Measurements from ENCODE around the gene CHKA. TPM values are rescaled to one million over a fixed set of nuclear protein-coding genes. Genes with fewer than 3 reads are reported as not detected.

Gene CHKA
- total and polyA plus RNA-seq, 2 donors (not counting 3 experiments of a cell fraction or from before 2014, with no cell fraction given) = 21.4 to 25.1 TPM

DNA sequence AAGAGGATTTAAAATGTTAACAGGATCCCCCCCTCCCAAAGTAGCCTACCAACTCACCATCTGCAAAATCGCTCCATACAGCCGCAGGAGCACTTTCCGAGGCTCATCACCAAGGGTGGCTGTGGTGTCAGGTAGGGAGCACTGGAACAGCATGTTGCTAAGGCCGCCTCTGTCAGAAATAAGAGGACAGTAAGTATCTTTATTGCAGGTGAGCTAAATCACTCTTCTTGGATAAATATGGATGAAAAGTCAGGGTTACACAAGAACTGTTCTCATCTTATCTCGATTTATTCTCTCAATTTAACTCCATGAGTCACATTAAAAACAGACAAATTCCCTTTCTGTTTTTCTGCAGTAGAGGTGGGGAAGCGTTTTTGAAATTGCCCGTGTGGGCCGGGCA is 24.2 kb downstream of the CHKA start:
- H3K4me2 ChIP-seq (ENCODE audit: insufficient read depth, low read length) = no peak overlapping the region
- H3K36me3 ChIP-seq (ENCODE audit: control insufficient read depth in 2 of 2, extremely low read depth in 1 of 2, insufficient read depth in 2 of 2, low read length in 2 of 2) = no peaks in the 10 kb centered on the region
- BruUV-seq (replicated peaks) = no TSS peak
- no peak overlapping the region for H3K4me3 ChIP-seq (replicated peaks in 1 of 3; ENCODE audit: insufficient read depth in 1 of 3, low read depth in 1 of 3, low read length in 3 of 3)
- intact Hi-C loops (cut with micrococcal nuclease) (no loop called here), dilution Hi-C loops (cut with MboI; ENCODE audit: extremely low pct_ligation_motif_present, low sequenced_read_pairs) (no loop called here)
- CTCF ChIA-PET = interaction anchor here (1.0 kb wide), 1 partner anchor 20 kb away, joined by 3 read pairs; no protein-coding TSS in a partner anchor
- TF ChIP-seq EZH2 (IDR thresholded peaks at IDR 0.05; ENCODE audit: borderline replicate concordance, low read depth, low read length, severe bottlenecking) (no peak), JUN (IDR thresholded peaks at IDR 0.05; ENCODE audit: borderline replicate concordance, insufficient read depth, insufficient read length, low read depth) (no peak), POLR2A (IDR thresholded peaks at IDR 0.05; ENCODE audit: low read depth, low read length) (no peak), MYC (IDR thresholded peaks at IDR 0.05; ENCODE audit: low read depth, low read length) (no peak), POLR2AphosphoS5 (IDR thresholded peaks at IDR 0.05; ENCODE audit: insufficient read depth, low read depth, low read length) (no peak)
- TF ChIP-seq, protein P1, sequence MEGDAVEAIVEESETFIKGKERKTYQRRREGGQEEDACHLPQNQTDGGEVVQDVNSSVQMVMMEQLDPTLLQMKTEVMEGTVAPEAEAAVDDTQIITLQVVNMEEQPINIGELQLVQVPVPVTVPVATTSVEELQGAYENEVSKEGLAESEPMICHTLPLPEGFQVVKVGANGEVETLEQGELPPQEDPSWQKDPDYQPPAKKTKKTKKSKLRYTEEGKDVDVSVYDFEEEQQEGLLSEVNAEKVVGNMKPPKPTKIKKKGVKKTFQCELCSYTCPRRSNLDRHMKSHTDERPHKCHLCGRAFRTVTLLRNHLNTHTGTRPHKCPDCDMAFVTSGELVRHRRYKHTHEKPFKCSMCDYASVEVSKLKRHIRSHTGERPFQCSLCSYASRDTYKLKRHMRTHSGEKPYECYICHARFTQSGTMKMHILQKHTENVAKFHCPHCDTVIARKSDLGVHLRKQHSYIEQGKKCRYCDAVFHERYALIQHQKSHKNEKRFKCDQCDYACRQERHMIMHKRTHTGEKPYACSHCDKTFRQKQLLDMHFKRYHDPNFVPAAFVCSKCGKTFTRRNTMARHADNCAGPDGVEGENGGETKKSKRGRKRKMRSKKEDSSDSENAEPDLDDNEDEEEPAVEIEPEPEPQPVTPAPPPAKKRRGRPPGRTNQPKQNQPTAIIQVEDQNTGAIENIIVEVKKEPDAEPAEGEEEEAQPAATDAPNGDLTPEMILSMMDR (IDR thresholded peaks at IDR 0.05; ENCODE audit: extremely low read depth in 1 of 2, insufficient read depth in 1 of 2, low read depth in 1 of 2, low read length in 2 of 2) = no peak
- no peaks in the 10 kb centered on the region for H3K9me1 ChIP-seq (replicated peaks; ENCODE audit: control insufficient read depth, extremely low read depth, insufficient read depth, low read length)
- H3K79me2 ChIP-seq (ENCODE audit: control insufficient read depth, insufficient read depth, low read length) = no peaks in the 10 kb centered on the region
- no peaks in the 10 kb centered on the region for H3K9me3 ChIP-seq (replicated peaks; ENCODE audit: control insufficient read depth, insufficient read depth, low read length)
- H4K20me1 ChIP-seq (replicated peaks; ENCODE audit: control insufficient read depth, extremely low read depth, insufficient read depth, low read length) = no peaks in the 10 kb centered on the region
- no peaks in the 10 kb centered on the region for H3K27me3 ChIP-seq (ENCODE audit: control insufficient read depth in 2 of 2, insufficient read depth in 2 of 2, low read length in 2 of 2)
- H2AFZ ChIP-seq (ENCODE audit: low read depth, low read length) = no peak overlapping the region
- peaks cover 22% of the 10 kb centered on the region for H3K4me1 ChIP-seq (ENCODE audit: control insufficient read depth, extremely low read depth, insufficient read depth, low read length)
- POLR2A ChIA-PET = no interaction called here
- FAIRE-seq = no peak
- H3K27ac ChIP-seq (ENCODE audit: insufficient read depth, low read depth, low read length) = no peak overlapping the region
- no peak for DNase-seq (ENCODE audit: low read depth, low spot score)
- H3K9ac ChIP-seq (replicated peaks; ENCODE audit: extremely low read depth, insufficient read depth, low read length) = no peak overlapping the region

DNA sequence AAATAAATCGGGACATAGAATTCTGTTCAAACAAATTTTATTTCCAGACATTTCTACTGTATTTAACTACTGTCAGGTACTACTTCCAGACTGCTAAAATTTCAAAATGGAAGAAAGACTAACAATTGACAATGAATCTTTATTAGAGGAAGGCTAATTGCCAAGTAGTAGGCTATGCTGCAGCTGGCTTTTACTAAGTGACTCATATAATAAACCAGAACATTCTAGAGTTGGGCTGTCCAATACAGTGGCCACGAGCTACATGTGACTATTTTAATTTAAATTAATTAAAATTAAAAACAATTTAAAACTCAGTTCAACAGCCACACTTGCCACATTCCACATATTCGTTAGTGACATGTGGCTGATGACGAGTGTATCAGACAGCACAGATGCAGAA is 27.6 kb downstream of the CHKA start:
- H3K27me3 ChIP-seq (ENCODE audit: control insufficient read depth in 2 of 2, insufficient read depth in 2 of 2, low read length in 2 of 2) = no peaks in the 10 kb centered on the region
- H3K9me1 ChIP-seq (replicated peaks; ENCODE audit: control insufficient read depth, extremely low read depth, insufficient read depth, low read length) = no peaks in the 10 kb centered on the region
- H3K27ac ChIP-seq (ENCODE audit: insufficient read depth, low read depth, low read length) = no peak overlapping the region
- H3K4me2 ChIP-seq (ENCODE audit: insufficient read depth, low read length) = no peak overlapping the region
- no peak for FAIRE-seq
- ChIA-PET CTCF (interaction anchor here (1.2 kb wide), 1 partner anchor 113 kb away, joined by 3 read pairs; no protein-coding TSS in a partner anchor), POLR2A (no interaction called here)
- H2AFZ ChIP-seq (ENCODE audit: low read depth, low read length) = no peak overlapping the region
- no peaks in the 10 kb centered on the region for H3K36me3 ChIP-seq (ENCODE audit: control insufficient read depth in 2 of 2, extremely low read depth in 1 of 2, insufficient read depth in 2 of 2, low read length in 2 of 2)
- no peak for DNase-seq (ENCODE audit: low read depth, low spot score)
- no peaks in the 10 kb centered on the region for H3K79me2 ChIP-seq (ENCODE audit: control insufficient read depth, insufficient read depth, low read length)
- TF ChIP-seq POLR2AphosphoS5 (IDR thresholded peaks at IDR 0.05; ENCODE audit: insufficient read depth, low read depth, low read length) (no peak), MYC (IDR thresholded peaks at IDR 0.05; ENCODE audit: low read depth, low read length) (no peak), GATA2 (IDR thresholded peaks at IDR 0.05; ENCODE audit: insufficient read depth, insufficient read length, low read depth, low read length) (no peak), POLR2A (IDR thresholded peaks at IDR 0.05; ENCODE audit: low read depth, low read length) (no peak), FOS (IDR thresholded peaks at IDR 0.05; ENCODE audit: borderline replicate concordance, insufficient read depth, low read length) (no peak), EZH2 (IDR thresholded peaks at IDR 0.05; ENCODE audit: borderline replicate concordance, low read depth, low read length, severe bottlenecking) (no peak), JUN (IDR thresholded peaks at IDR 0.05; ENCODE audit: borderline replicate concordance, insufficient read depth, insufficient read length, low read depth) (no peak)
- TF ChIP-seq, protein P2, sequence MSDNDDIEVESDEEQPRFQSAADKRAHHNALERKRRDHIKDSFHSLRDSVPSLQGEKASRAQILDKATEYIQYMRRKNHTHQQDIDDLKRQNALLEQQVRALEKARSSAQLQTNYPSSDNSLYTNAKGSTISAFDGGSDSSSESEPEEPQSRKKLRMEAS (IDR thresholded peaks at IDR 0.05; ENCODE audit: insufficient read depth, insufficient read length) = no peak
- TF ChIP-seq, protein P1 (IDR thresholded peaks at IDR 0.05; ENCODE audit: extremely low read depth in 1 of 2, insufficient read depth in 1 of 2, low read depth in 1 of 2, low read length in 2 of 2) = no peak
- H3K9ac ChIP-seq (replicated peaks; ENCODE audit: extremely low read depth, insufficient read depth, low read length) = no peak overlapping the region
- dilution Hi-C loops (cut with MboI; ENCODE audit: extremely low pct_ligation_motif_present, low sequenced_read_pairs) = no loop called here
- H3K4me3 ChIP-seq (replicated peaks in 1 of 3; ENCODE audit: insufficient read depth in 1 of 3, low read depth in 1 of 3, low read length in 3 of 3) = no peak overlapping the region
- BruUV-seq (replicated peaks) = no TSS peak
- no peaks in the 10 kb centered on the region for H3K9me3 ChIP-seq (replicated peaks; ENCODE audit: control insufficient read depth, insufficient read depth, low read length)
- H3K4me1 ChIP-seq (ENCODE audit: control insufficient read depth, extremely low read depth, insufficient read depth, low read length) = no peaks in the 10 kb centered on the region
- intact Hi-C loops (cut with micrococcal nuclease) = no loop called here
- no peaks in the 10 kb centered on the region for H4K20me1 ChIP-seq (replicated peaks; ENCODE audit: control insufficient read depth, extremely low read depth, insufficient read depth, low read length)

All from endothelial cell of umbilical vein (primary cell).